Choroid plexus epithelial cell (primary cell): ENCODE measurements around the gene PLXND1.

Experiments used
- DNase-seq: peaks from one replicate; pipeline ENCODE4 v3.0.0-alpha.2; 2010; ENCODE audit warnings: low read depth
- H3K4me3 ChIP-seq: 2 replicates; pipeline ENCODE4 v1.5.1; 2011; ENCODE audit warnings: low read depth, mild to moderate bottlenecking, control low read depth, low read length, moderate library complexity
- CTCF ChIP-seq: conservative IDR thresholded peaks from 2 replicates; pipeline ENCODE4 v1.5.1; 2011; ENCODE audit warnings: low read depth, mild to moderate bottlenecking, control low read depth, inconsistent platforms, low read length, moderate library complexity

PLXND1 gene

GRCh38 chr3:129622226-129622874, 15.9 kb upstream of the PLXND1 start:
- TF ChIP-seq CTCF = no peak
- no peak for DNase-seq
- H3K4me3 ChIP-seq = no peak overlapping the region

- no peak overlapping the region for H3K4me3 ChIP-seq
- DNase-seq = no peak
- no peak for TF ChIP-seq CTCF
These were observed 15.2 kb upstream of the PLXND1 start for GRCh38 chr3:129621626-129622225.

- no peak for DNase-seq
- TF ChIP-seq CTCF = no peak
- no peak overlapping the region for H3K4me3 ChIP-seq
These were observed 14.5 kb upstream of the PLXND1 start for GRCh38 chr3:129620828-129621559.

- DNase-seq = no peak
- no peak overlapping the region for H3K4me3 ChIP-seq
These were observed 13.3 kb upstream of the PLXND1 start for GRCh38 chr3:129619726-129620162.

GRCh38 chr3:129618901-129619671, 12.6 kb upstream of the PLXND1 start:
- no peak for DNase-seq
- no peak overlapping the region for H3K4me3 ChIP-seq
- TF ChIP-seq CTCF = no peak

More at GRCh38 chr3:129619726-129620162, 13.3 kb upstream of the PLXND1 start:
- TF ChIP-seq CTCF = no peak

- TF ChIP-seq CTCF = no peak
- no peak for DNase-seq
- no peak overlapping the region for H3K4me3 ChIP-seq
These were observed 11.8 kb upstream of the PLXND1 start for GRCh38 chr3:129618186-129618820.
